IMR-90 (cell line): ENCODE results near the gene SNX32. TPM values are rescaled to one million over a fixed set of nuclear protein-coding genes. Genes with fewer than 3 reads are reported as not detected.

ENCODE experiments used
- ATAC-seq: fragments of 200-7000 bp; cut with Tn5 transposase; 2 replicates; pipeline ENCODE4 v1.9.1; 2020; ENCODE audit warnings: low read depth, mild to moderate bottlenecking, moderate library complexity
- BruUV-seq: library from RNA; stranded (reverse); fragments of 400-500 nt; replicated peaks from 2 replicates; lab custom pipeline; 2021; lab: Mats Ljungman, UMichigan
- CTCF ChIA-PET: fragments of 300-600 bp; formaldehyde crosslinking; extraction: SDS; loops from one replicate; lab custom pipeline; 2021; ENCODE audit warnings: antibody characterized with exemption; lab: Yijun Ruan, JAX
- POLR2A ChIA-PET: fragments of 300-600 bp; sonication (Branson Sonifier 250); formaldehyde crosslinking; loops from one replicate; lab custom pipeline; 2022; ENCODE audit warnings: antibody characterized with exemption; ENCODE audit not compliant: unreplicated experiment; lab: Charles Lee
- DNase-seq: peaks from one replicate; pipeline ENCODE4 v3.0.0; 2013
- H2AFZ ChIP-seq: replicated peaks from 2 replicates; pipeline ENCODE3; 2013; ENCODE audit warnings: low read length, mild to moderate bottlenecking; ENCODE audit not compliant: poor library complexity
- H2AK5ac ChIP-seq: 2 replicates; pipeline ENCODE4 v1.6.1; 2013; ENCODE audit warnings: low read depth, low read length, inconsistent platforms
- H2AK9ac ChIP-seq: replicated peaks from 2 replicates; pipeline ENCODE3; 2013; ENCODE audit warnings: mild to moderate bottlenecking, low read depth, low read length, moderate library complexity; ENCODE audit not compliant: poor library complexity
- H2BK120ac ChIP-seq: 2 replicates; pipeline ENCODE4 v1.6.1; 2013; ENCODE audit warnings: low read depth, low read length, inconsistent platforms
- H2BK15ac ChIP-seq: 3 replicates; pipeline ENCODE4 v1.6.1; 2013; ENCODE audit warnings: low read depth, low read length, inconsistent platforms
- H2BK20ac ChIP-seq: 2 replicates; pipeline ENCODE4 v1.6.1; 2013; ENCODE audit warnings: low read depth, mild to moderate bottlenecking, inconsistent platforms, low read length, moderate library complexity
- H2BK5ac ChIP-seq: 2 replicates; pipeline ENCODE4 v1.6.1; 2013; ENCODE audit warnings: mild to moderate bottlenecking, low read depth, low read length, inconsistent platforms; ENCODE audit not compliant: poor library complexity, severe bottlenecking
- H3K14ac ChIP-seq: replicated peaks from 2 replicates; pipeline ENCODE4 v1.6.1; 2013; ENCODE audit warnings: low read depth, low read length, inconsistent platforms
- H3K18ac ChIP-seq: 2 replicates; pipeline ENCODE4 v1.6.1; 2013; ENCODE audit warnings: low read depth, low read length, control low read depth
- H3K23ac ChIP-seq: 2 replicates; pipeline ENCODE4 v1.6.1; 2013; ENCODE audit warnings: low read depth, low read length, inconsistent platforms
- H3K27ac ChIP-seq: 2 replicates; pipeline ENCODE4 v1.5.1; 2013; ENCODE audit warnings: mild to moderate bottlenecking, control low read depth, low read length; ENCODE audit not compliant: insufficient read depth
- H3K27me3 ChIP-seq: 2 replicates; pipeline ENCODE4 v1.6.1; 2013; ENCODE audit warnings: low read length; ENCODE audit not compliant: control insufficient read depth, insufficient read depth
- H3K36me3 ChIP-seq: 2 replicates; pipeline ENCODE4 v1.6.1; 2013; ENCODE audit warnings: low read length, mixed read lengths; ENCODE audit not compliant: control insufficient read depth, insufficient read depth
- H3K4ac ChIP-seq: 2 replicates; pipeline ENCODE4 v1.6.1; 2013; ENCODE audit warnings: low read depth, low read length, inconsistent platforms
- H3K4me1 ChIP-seq: 2 replicates; pipeline ENCODE4 v1.6.1; 2013; ENCODE audit warnings: low read length, mixed read lengths; ENCODE audit not compliant: control insufficient read depth, insufficient read depth
- H3K4me2 ChIP-seq: 2 replicates; pipeline ENCODE4 v1.6.1; 2013; ENCODE audit warnings: low read depth, mild to moderate bottlenecking, control low read depth, low read length, moderate library complexity
- H3K4me3 ChIP-seq: 2 replicates; pipeline ENCODE4 v1.5.1; 2013; ENCODE audit warnings: low read depth, mild to moderate bottlenecking, control low read depth, low read length, moderate library complexity; ENCODE audit not compliant: insufficient read depth
- H3K56ac ChIP-seq: 2 replicates; pipeline ENCODE4 v1.6.1; 2013; ENCODE audit warnings: low read length, inconsistent platforms; ENCODE audit not compliant: insufficient read depth; ENCODE audit errors: extremely low read depth
- H3K79me1 ChIP-seq, 2 experiments: 2 replicates each; pipeline ENCODE4 v1.6.1; 2013; ENCODE audit warnings: low read length in 2 of 2, inconsistent platforms in 1 of 2, low read depth in 1 of 2
- H3K9ac ChIP-seq: 2 replicates; pipeline ENCODE4 v1.6.1; 2013; ENCODE audit warnings: low read depth, low read length, control low read depth
- H3K9me1 ChIP-seq: 2 replicates; pipeline ENCODE4 v1.6.1; 2013; ENCODE audit warnings: low read length, inconsistent platforms; ENCODE audit not compliant: insufficient read depth
- H3K9me3 ChIP-seq: 2 replicates; pipeline ENCODE4 v1.6.1; 2013; ENCODE audit warnings: low read length; ENCODE audit not compliant: control insufficient read depth, insufficient read depth
- H4K20me1 ChIP-seq: 2 replicates; pipeline ENCODE4 v1.6.1; 2013; ENCODE audit warnings: low read length, inconsistent platforms; ENCODE audit not compliant: insufficient read depth
- H4K5ac ChIP-seq: 2 replicates; pipeline ENCODE4 v1.6.1; 2013; ENCODE audit warnings: mild to moderate bottlenecking, low read depth, low read length, control low read depth
- H4K8ac ChIP-seq, 2 experiments: 2 replicates each; pipeline ENCODE4 v1.6.1; 2013; ENCODE audit warnings: low read depth in 2 of 2, low read length in 2 of 2, control low read depth in 1 of 2, inconsistent platforms in 1 of 2
- H4K91ac ChIP-seq: 2 replicates; pipeline ENCODE4 v1.6.1; 2013; ENCODE audit warnings: low read depth, low read length, inconsistent platforms; ENCODE audit not compliant: insufficient read depth
- MAFK ChIP-seq: IDR thresholded peaks from 2 replicates; pipeline ENCODE4 v1.6.1; 2012; ENCODE audit warnings: low read depth, low read length, improper control_type of control experiment
- WGBS, 2 experiments: methylation state at CpG; one replicate each; pipeline versions ENCODE4 v1.1.5 to v1.1.7; 2013; ENCODE audit warnings: missing lambda C conversion rate in 2 of 2; ENCODE audit not compliant: insufficient read length in 1 of 2; ENCODE audit errors: extremely low coverage in 2 of 2; 5-methylcytosine and 5-hydroxymethylcytosine counted together
- dilution Hi-C: fragments of 300-500 bp; cut with HindIII; formaldehyde crosslinking; loops from one replicate; pipeline ENCODE4 v1.14.3; 2018; ENCODE audit warnings: low sequenced_read_pairs; ENCODE audit not compliant: unreplicated experiment
- in situ Hi-C: fragments of 300-500 bp; cut with MboI; formaldehyde crosslinking; loops from 3 replicates; pipeline ENCODE4 v1.14.3; 2019; ENCODE audit warnings: low sequenced_read_pairs, inconsistent platforms, mixed read lengths
- intact Hi-C: fragments of 100-400 bp; cut with micrococcal nuclease; formaldehyde crosslinking; loops from 2 replicates; pipeline ENCODE4 v1.10.0; 2022
- polyA plus RNA-seq, 3 experiments: library from polyadenylated mRNA; depleted of rRNA; stranded (reverse); fragments of >200 nt; gene quantifications; 2 replicates each; pipeline ENCODE4 v1.2.3, GENCODE V29; 2012; ENCODE audit warnings: low replicate concordance in 1 of 3
- total RNA-seq: library from RNA; depleted of rRNA; stranded (reverse); fragments of >200 nt; gene quantifications from 2 replicates; pipeline ENCODE4 v1.2.3, GENCODE V29; 2012

SNX32 gene
- total and polyA plus RNA-seq, 2 of the 4 experiments (the other 2 are of a cell fraction) = 0.36 to 0.79 TPM

GRCh38 chr11:65808744-65809341 is 24.9 kb upstream of the SNX32 start:
- no peak overlapping the region for H3K18ac ChIP-seq
- no peak overlapping the region for H2BK20ac ChIP-seq
- H3K9me1 ChIP-seq = peaks cover 3% of the 10 kb centered on the region; the same call in 1 of the 2 replicates
- no peaks in the 10 kb centered on the region for H3K36me3 ChIP-seq
- no peak overlapping the region for H3K4me2 ChIP-seq
- TF ChIP-seq MAFK = no peak
- intact Hi-C loops = no loop called here
- H2BK5ac ChIP-seq = no peak overlapping the region
- in situ Hi-C loops = no loop called here
- H2AFZ ChIP-seq = no peak overlapping the region
- ChIA-PET CTCF (interaction anchor here (1.2 kb wide), 1 partner anchor 9 kb away, joined by 3 read pairs; no protein-coding TSS in a partner anchor), POLR2A (no interaction called here)
- no peak overlapping the region for H2AK5ac ChIP-seq
- ATAC-seq (no peak), DNase-seq (no peak)
- no peaks in the 10 kb centered on the region for H3K79me1 ChIP-seq
- no peak overlapping the region for H3K14ac ChIP-seq
- H3K27me3 ChIP-seq = peaks cover 39% of the 10 kb centered on the region
- dilution Hi-C loops = no loop called here
- H3K9me3 ChIP-seq = no peaks in the 10 kb centered on the region
- no peak overlapping the region for H4K91ac ChIP-seq
- WGBS, 2 experiments = 65% methylated on average over 8 of the region's 20 CpGs; no CpG with 5 or more reads in 1 of the 2 experiments
- no peak overlapping the region for H3K23ac ChIP-seq
- H4K8ac ChIP-seq = no peak overlapping the region
- no peak overlapping the region for H4K5ac ChIP-seq
- H2BK15ac ChIP-seq = no peak overlapping the region
- no peak overlapping the region for H3K27ac ChIP-seq
- H3K4me3 ChIP-seq = no peak overlapping the region
- H3K56ac ChIP-seq = no peak overlapping the region
- H4K20me1 ChIP-seq = no peaks in the 10 kb centered on the region
- H3K4ac ChIP-seq = no peak overlapping the region
- no peak overlapping the region for H2BK120ac ChIP-seq
- no peaks in the 10 kb centered on the region for H3K4me1 ChIP-seq
- BruUV-seq = no TSS peak
- H2AK9ac ChIP-seq = no peak overlapping the region
- H3K9ac ChIP-seq = no peak overlapping the region
